Heart right ventricle (tissue), 16 donors: Measurements from ENCODE around the gene RITA1. TPM values are rescaled to one million over a fixed set of nuclear protein-coding genes. Genes with fewer than 3 reads are reported as not detected.
"Not testable (repeated sequence)": the region's sequence is repeated elsewhere in the genome, so short reads cannot be mapped to it uniquely, and the experiment has no call there.

ENCODE experiments used
- ATAC-seq, 8 donors: fragments of 200-7000 bp; cut with Tn5 transposase; one replicate each; pipeline ENCODE4 v1.9.1; 2020; ENCODE audit warnings: mild to moderate bottlenecking in 8 of 8, moderate library complexity in 8 of 8, moderate number of reproducible peaks in 1 of 8
- DNase-seq, 2 donors: peaks; one replicate each; pipeline ENCODE4 v3.0.0-alpha.2; 2020
- H3K27ac ChIP-seq, 10 donors: fragments of 200-600 bp; sonication (generic) in 2 of 10; one replicate each; pipeline versions ENCODE4 v1.5.0 to v1.8.0; 2020 to 2022; ENCODE audit warnings: mild to moderate bottlenecking in 3 of 10
- H3K27me3 ChIP-seq, 7 donors: fragments of 200-600 bp; one replicate each; pipeline ENCODE4 v1.8.0; 2021 to 2022; ENCODE audit warnings: mild to moderate bottlenecking in 2 of 7
- H3K36me3 ChIP-seq, 9 donors: fragments of 200-600 bp; sonication (generic) in 1 of 9; one replicate each; pipeline versions ENCODE4 v1.5.0 to v1.8.0; 2020 to 2022; ENCODE audit warnings: mild to moderate bottlenecking in 2 of 9
- H3K4me1 ChIP-seq, 9 donors: fragments of 200-600 bp; sonication (generic) in 1 of 9; one replicate each; pipeline versions ENCODE4 v1.5.0 to v1.8.0; 2020 to 2022; ENCODE audit warnings: mild to moderate bottlenecking in 4 of 9
- H3K4me3 ChIP-seq, 10 donors: fragments of 200-600 bp; sonication (generic) in 2 of 10; one replicate each; pipeline versions ENCODE4 v1.5.0 to v1.8.0; 2020 to 2022; ENCODE audit warnings: mild to moderate bottlenecking in 7 of 10, moderate library complexity in 2 of 10
- H3K9me3 ChIP-seq, 11 donors: fragments of 200-600 bp in 10 of 11; sonication (generic) in 2 of 11; one replicate each; pipeline versions ENCODE4 v1.5.0 to v1.8.0; 2013 to 2022; ENCODE audit warnings: mild to moderate bottlenecking in 2 of 11, control low read depth in 1 of 11, moderate library complexity in 1 of 11
- WGBS, 2 donors: extraction: QIAGEN DNeasy Blood & Tissue Kit; methylation state at CpG; one replicate each; pipeline ENCODE4 v1.1.7; 2013; ENCODE audit warnings: inconsistent platforms in 1 of 2; 5-methylcytosine and 5-hydroxymethylcytosine counted together
- intact Hi-C, 10 donors: fragments of 100-400 bp; cut with DNase I; formaldehyde crosslinking; loops; one replicate each; pipeline versions ENCODE4 v1.11.1 to v1.14.2; 2022
- polyA plus RNA-seq, 2 donors: library from polyadenylated mRNA; stranded (reverse); fragments of 200-250 nt; gene quantifications; one replicate each; pipeline ENCODE4 v1.2.3, GENCODE V29; 2013
- total RNA-seq, 10 donors: library from RNA; stranded (reverse); fragmentation: NEBNext Ultra II Directional in 3 of 10; extraction: Animal tissue kit (Norgen Biotek cat#: 25700) in 3 of 10; gene quantifications; one replicate each; pipeline versions ENCODE4 v1.2.1 to v1.2.4, GENCODE V29; 2021 to 2023
- TF ChIP-seq, protein P1 (sequence below), 9 donors: fragments of 200-600 bp; sonication (generic) in 2 of 9; IDR thresholded peaks; one replicate each; pipeline versions ENCODE4 v1.5.0 to v1.8.0; 2021 to 2022; ENCODE audit warnings: antibody characterized with exemption in 9 of 9, mild to moderate bottlenecking in 5 of 9, moderate library complexity in 1 of 9
- donor health status: Arrhythmogenic right ventricular cardiomyopathy.
- donor health status: ischemic (EF 13 %, LVEDD 7.1; RV severe dilation, severe dysfunction).
- donor health status: healthy with polysubstance abuse.
- donor health status: DM: no; HTN: yes; CAD: no.
- donor health status: DM: no; HTN: no; CAD: no.
- donor health status: ischemic (EF 25% LVEDD 6.9; RV normal size, moderate dysfunction).
- donor health status: ischemic (EF 25% LVEDD 5.7; RV mildly dilated, moderate dysfunction).
- donor health status: healthy.
- donor health status: DM: yes; HTN: yes; CAD: no.
- donor health status: Ischemic cardiomyopathy.
- donor health status: ischemic (EF 35%, LVEDD 5.7; RV mildly dilated, moderate dysfunction).
- donor health status: nonischemic (EF 11% LVEDD 7.7; RV severe dilation, severe dysfunction).
- donor health status: DM: yes; HTN: yes; CAD: no.
- donor health status: PGD.
- donor health status: ischemic (EF 29% LVEDD 5.4; RV normal size, mild dysfunction).
- donor health status: nonischemic (EF 23%, LVEDD 6.1; RV moderate dilation, normal function).

RITA1 gene
- total and polyA plus RNA-seq, 12 donors: 8.0 to 20.8 (median 13.7) TPM

DNA sequence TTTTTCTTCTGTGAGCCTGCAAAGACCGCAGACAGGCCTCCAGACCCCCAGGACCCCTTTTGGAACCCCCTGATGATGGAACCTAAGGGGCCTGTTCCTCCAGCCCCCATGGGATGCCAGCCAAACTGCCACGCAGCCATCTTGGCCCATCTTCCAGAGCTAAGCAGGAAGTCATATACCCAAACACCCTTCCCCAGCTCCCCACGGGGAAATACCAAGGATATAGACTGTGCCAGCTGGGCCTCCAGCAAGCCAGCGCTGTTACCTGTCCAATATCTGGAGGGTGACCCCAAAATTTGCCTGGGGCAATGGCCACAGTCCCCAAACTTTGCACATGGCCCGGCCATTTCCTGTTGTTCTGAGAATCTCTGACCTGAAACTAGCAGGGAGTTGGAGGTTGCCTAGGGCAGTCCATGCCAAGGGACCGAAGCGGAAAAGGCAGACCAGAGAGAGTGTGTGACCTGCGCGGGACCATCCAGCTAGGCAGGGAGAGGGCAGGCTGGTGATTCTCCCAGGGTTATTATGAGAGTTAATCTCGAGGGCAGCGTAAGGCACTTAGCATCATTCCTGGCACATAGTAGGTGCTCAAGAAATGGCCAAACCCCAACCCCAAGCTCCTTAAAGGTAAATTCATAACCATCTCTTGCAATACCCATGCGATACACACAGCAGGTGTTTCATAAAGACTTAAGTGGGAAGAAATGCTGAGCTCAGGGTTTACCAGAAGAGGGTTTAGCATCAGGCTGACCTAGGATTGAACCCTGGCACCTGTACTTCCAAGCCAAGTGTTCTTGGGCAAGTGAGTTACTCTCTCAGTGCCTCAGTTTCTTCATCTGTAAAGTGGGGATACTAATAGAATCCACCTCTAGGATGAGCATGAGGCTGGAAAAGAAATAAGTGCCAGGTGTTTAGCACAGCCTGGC is 47.4 kb upstream of the RITA1 start:
- H3K4me1 ChIP-seq: peaks cover 0 to 27% (median 0%) of the 10 kb centered on the region in 9 donors
- WGBS, 2 donors: 80 to 83% methylated on average over 12 of the region's 12 CpGs
- no peak for DNase-seq
- H3K4me3 ChIP-seq: no peak overlapping the region
- intact Hi-C loops: no loop called here
- H3K27me3 ChIP-seq: peaks cover 0 to 55% (median 41%) of the 10 kb centered on the region in 7 donors
- no peak overlapping the region for H3K27ac ChIP-seq
- no peak for ATAC-seq
- no peaks in the 10 kb centered on the region for H3K36me3 ChIP-seq
- no peaks in the 10 kb centered on the region for H3K9me3 ChIP-seq
- TF ChIP-seq, protein P1, sequence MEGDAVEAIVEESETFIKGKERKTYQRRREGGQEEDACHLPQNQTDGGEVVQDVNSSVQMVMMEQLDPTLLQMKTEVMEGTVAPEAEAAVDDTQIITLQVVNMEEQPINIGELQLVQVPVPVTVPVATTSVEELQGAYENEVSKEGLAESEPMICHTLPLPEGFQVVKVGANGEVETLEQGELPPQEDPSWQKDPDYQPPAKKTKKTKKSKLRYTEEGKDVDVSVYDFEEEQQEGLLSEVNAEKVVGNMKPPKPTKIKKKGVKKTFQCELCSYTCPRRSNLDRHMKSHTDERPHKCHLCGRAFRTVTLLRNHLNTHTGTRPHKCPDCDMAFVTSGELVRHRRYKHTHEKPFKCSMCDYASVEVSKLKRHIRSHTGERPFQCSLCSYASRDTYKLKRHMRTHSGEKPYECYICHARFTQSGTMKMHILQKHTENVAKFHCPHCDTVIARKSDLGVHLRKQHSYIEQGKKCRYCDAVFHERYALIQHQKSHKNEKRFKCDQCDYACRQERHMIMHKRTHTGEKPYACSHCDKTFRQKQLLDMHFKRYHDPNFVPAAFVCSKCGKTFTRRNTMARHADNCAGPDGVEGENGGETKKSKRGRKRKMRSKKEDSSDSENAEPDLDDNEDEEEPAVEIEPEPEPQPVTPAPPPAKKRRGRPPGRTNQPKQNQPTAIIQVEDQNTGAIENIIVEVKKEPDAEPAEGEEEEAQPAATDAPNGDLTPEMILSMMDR (IDR thresholded peaks at IDR 0.05): no peak

DNA sequence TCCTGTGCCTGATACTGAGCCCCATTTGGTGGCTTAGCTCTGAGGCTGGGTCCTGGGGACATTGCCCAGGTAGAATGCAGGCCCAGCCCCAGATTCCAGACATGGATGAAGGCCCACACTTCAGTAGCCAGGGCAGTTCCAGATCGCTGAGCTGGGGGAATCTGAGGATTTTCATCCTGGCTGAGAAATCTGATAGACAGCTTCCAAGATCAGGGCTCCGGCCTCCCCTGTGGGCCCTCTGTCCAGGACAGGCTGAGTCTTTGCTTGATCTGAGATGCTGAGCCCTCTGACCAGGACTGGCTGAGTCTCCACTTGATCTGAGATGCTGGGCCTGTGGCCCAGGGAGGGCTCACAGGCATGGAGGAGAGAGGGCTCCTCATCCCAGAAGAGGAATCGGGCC is 46.7 kb upstream of the RITA1 start:
- Histone ChIP-seq H3K27me3 (peaks cover 0 to 48% (median 35%) of the 10 kb centered on the region in 7 donors), H3K9me3 (no peaks in the 10 kb centered on the region), H3K4me3 (no peak overlapping the region), H3K36me3 (no peaks in the 10 kb centered on the region), H3K4me1 (peaks cover 0 to 30% (median 0%) of the 10 kb centered on the region in 9 donors), H3K27ac (no peak overlapping the region)
- ATAC-seq: no peak
- no peak for DNase-seq
- TF ChIP-seq, protein P1 (IDR thresholded peaks at IDR 0.05): no peak
- intact Hi-C loops: no loop called here
- WGBS, 2 donors: 72 to 80% methylated on average over 3 of the region's 3 CpGs

DNA sequence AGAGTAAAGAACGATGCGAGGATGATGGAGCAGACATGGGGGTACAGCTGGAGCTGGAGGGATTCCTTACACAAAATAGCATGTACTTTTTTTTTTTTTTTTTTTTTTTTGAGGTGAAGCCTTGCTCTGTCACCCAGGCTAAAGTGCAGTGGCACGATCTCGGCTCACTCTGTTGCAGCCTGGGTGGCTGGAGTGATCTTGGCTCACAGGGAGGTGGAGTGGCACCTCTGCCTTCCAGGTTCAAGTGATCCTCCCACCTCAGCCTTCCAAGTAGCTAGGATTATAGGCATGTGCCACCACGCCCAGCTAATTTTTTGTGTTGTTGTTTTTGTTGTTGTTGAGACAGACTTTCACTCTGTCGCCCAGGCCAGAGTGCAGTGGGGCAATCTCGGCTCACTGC is 44.8 kb upstream of the RITA1 start:
- ATAC-seq: no peak
- TF ChIP-seq, protein P1 (IDR thresholded peaks at IDR 0.05): no peak
- peaks cover 0 to 36% (median 18%) of the 10 kb centered on the region in 7 donors for H3K27me3 ChIP-seq
- no peaks in the 10 kb centered on the region for H3K9me3 ChIP-seq
- intact Hi-C loops: no loop called here
- WGBS, 2 donors: 73 to 78% methylated on average over 7 of the region's 7 CpGs
- no peak for DNase-seq
- H3K27ac ChIP-seq: no peak overlapping the region
- H3K36me3 ChIP-seq: no peaks in the 10 kb centered on the region
- peaks cover 0 to 28% (median 0%) of the 10 kb centered on the region in 9 donors for H3K4me1 ChIP-seq
- no peak overlapping the region for H3K4me3 ChIP-seq

DNA sequence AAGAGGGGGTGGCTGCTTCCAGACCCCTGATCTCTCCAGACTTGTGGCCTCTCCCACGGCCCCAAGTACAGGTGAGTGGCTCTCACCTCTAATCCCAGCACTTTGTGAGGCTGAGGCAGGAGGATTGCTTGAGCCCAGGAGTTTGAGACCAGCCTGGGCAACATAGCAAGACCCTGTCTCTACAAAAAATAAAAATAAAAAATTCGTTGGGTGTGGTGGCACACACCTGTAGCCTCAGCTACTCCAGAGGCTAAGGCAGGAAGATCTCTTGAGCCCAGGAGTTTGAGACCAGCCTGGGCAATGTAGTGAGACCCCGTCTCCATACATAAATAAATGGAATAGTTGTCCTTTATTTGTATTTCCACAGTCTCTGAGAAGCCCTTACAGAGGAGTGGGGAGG is 43.8 kb upstream of the RITA1 start:
- H3K9me3 ChIP-seq, DNase-seq, H3K4me3 ChIP-seq, intact Hi-C loops, H3K36me3 ChIP-seq, ATAC-seq: not testable (repeated sequence)
- 72 to 73% methylated on average over 3 of the region's 3 CpGs for WGBS, 2 donors
- Histone ChIP-seq H3K4me1 (peaks cover 0 to 20% (median 0%) of the 10 kb centered on the region in 9 donors), H3K27ac (peak overlapping the region in 1 of 10 donors; percentile 85), H3K27me3 (peaks cover 0 to 26% (median 8%) of the 10 kb centered on the region in 7 donors)
